ENCODE measurements around the gene FOXE1. TPM values are rescaled to one million over a fixed set of nuclear protein-coding genes. Genes with fewer than 3 reads are reported as not detected.

Gene FOXE1
- total and polyA plus RNA-seq, 2 donors (not counting 1 experiment from before 2014, with no cell fraction given) = 2.0 TPM; not detected in 1

DNA sequence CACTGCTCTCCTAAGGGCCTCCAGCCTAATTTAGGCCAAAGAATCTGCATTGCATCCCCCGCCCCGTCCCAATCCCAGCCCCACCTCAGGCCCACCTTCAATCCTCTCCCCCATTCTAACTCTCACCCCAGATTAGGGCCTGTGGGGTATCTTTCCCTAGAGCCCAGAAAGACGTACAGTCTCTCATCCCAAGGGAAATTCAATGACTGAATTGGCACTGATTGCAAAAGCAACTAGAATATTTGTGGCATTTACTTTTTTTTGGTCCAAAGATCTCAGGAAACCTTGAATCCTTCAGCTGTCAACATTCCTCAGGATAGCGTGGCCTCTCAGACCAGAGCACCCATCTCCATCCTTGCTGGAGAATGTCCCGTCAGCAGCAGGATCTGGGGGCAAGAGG is 38.7 kb downstream of the FOXE1 start:
- Histone ChIP-seq H3K4me2 (ENCODE audit: extremely low read depth, insufficient read depth, low read length) (no peak overlapping the region), H3K9ac (ENCODE audit: insufficient read depth, low read length) (no peak overlapping the region), H4K20me1 (ENCODE audit: control insufficient read depth, extremely low read depth, insufficient read depth, low read length) (no peaks in the 10 kb centered on the region), H3K4me3 (replicated peaks in 1 of 4; ENCODE audit: control extremely low read depth in 1 of 4, insufficient read depth in 1 of 4, low read depth in 3 of 4, low read length in 4 of 4) (no peak overlapping the region), H3K4me1 (ENCODE audit: control insufficient read depth, extremely low read depth, insufficient read depth, low read length) (no peaks in the 10 kb centered on the region), H3K27ac (ENCODE audit: insufficient read depth, low read length) (no peak overlapping the region), H3K27me3 (ENCODE audit: control insufficient read depth, insufficient read depth, low read length) (no peaks in the 10 kb centered on the region), H3K9me3 (ENCODE audit: control insufficient read depth, insufficient read depth, low read depth, low read length) (no peaks in the 10 kb centered on the region), H2AFZ (ENCODE audit: low read length) (no peak overlapping the region), H3K79me2 (ENCODE audit: control insufficient read depth, insufficient read depth, low read length) (no peaks in the 10 kb centered on the region), H3K36me3 (ENCODE audit: control insufficient read depth, insufficient read depth, low read length) (no peaks in the 10 kb centered on the region)
- TF ChIP-seq EZH2 (IDR thresholded peaks at IDR 0.05; ENCODE audit: low read length, missing control alignments) = no peak
- TF ChIP-seq, protein P1, sequence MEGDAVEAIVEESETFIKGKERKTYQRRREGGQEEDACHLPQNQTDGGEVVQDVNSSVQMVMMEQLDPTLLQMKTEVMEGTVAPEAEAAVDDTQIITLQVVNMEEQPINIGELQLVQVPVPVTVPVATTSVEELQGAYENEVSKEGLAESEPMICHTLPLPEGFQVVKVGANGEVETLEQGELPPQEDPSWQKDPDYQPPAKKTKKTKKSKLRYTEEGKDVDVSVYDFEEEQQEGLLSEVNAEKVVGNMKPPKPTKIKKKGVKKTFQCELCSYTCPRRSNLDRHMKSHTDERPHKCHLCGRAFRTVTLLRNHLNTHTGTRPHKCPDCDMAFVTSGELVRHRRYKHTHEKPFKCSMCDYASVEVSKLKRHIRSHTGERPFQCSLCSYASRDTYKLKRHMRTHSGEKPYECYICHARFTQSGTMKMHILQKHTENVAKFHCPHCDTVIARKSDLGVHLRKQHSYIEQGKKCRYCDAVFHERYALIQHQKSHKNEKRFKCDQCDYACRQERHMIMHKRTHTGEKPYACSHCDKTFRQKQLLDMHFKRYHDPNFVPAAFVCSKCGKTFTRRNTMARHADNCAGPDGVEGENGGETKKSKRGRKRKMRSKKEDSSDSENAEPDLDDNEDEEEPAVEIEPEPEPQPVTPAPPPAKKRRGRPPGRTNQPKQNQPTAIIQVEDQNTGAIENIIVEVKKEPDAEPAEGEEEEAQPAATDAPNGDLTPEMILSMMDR (conservative IDR thresholded peaks at IDR 0.05 in 1 of 2, IDR thresholded peaks at IDR 0.05 in 1 of 2; ENCODE audit: low read depth in 1 of 2, low read length in 2 of 2) = no peak
- DNase-seq (ENCODE audit: low read depth in 2 of 2) = no peak

DNA sequence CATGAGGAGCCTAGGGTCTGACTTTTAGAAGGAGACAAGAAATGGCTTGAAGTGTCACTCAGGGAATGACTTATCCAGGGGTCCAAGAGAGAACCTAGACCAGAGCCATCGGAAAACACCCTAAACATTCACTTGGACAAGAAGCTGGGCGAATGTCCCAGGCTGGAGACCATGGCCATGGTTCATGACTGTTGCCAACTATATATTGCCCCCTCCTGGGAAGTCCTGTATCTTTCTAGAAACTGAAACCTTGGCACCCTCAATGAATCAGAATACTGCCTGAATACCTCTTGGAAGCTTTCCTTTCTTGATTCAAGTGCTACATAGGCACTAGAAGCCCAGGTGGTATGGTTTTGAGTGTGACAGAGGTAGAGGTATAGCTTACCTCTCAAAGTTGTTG is 39.4 kb downstream of the FOXE1 start:
- TF ChIP-seq, protein P1 (conservative IDR thresholded peaks at IDR 0.05 in 1 of 2, IDR thresholded peaks at IDR 0.05 in 1 of 2; ENCODE audit: low read depth in 1 of 2, low read length in 2 of 2) = no peak
- TF ChIP-seq EZH2 (IDR thresholded peaks at IDR 0.05; ENCODE audit: low read length, missing control alignments) = no peak
- no peak overlapping the region for H3K27ac ChIP-seq (ENCODE audit: insufficient read depth, low read length)
- H3K27me3 ChIP-seq (ENCODE audit: control insufficient read depth, insufficient read depth, low read length) = no peaks in the 10 kb centered on the region
- no peak overlapping the region for H3K4me2 ChIP-seq (ENCODE audit: extremely low read depth, insufficient read depth, low read length)
- H3K9me3 ChIP-seq (ENCODE audit: control insufficient read depth, insufficient read depth, low read depth, low read length) = no peaks in the 10 kb centered on the region
- DNase-seq (ENCODE audit: low read depth in 2 of 2) = no peak
- H3K36me3 ChIP-seq (ENCODE audit: control insufficient read depth, insufficient read depth, low read length) = no peaks in the 10 kb centered on the region
- H3K4me1 ChIP-seq (ENCODE audit: control insufficient read depth, extremely low read depth, insufficient read depth, low read length) = no peaks in the 10 kb centered on the region
- no peak overlapping the region for H3K9ac ChIP-seq (ENCODE audit: insufficient read depth, low read length)
- no peaks in the 10 kb centered on the region for H3K79me2 ChIP-seq (ENCODE audit: control insufficient read depth, insufficient read depth, low read length)
- no peak overlapping the region for H2AFZ ChIP-seq (ENCODE audit: low read length)
- H3K4me3 ChIP-seq (replicated peaks in 1 of 4; ENCODE audit: control extremely low read depth in 1 of 4, insufficient read depth in 1 of 4, low read depth in 3 of 4, low read length in 4 of 4) = no peak overlapping the region
- H4K20me1 ChIP-seq (ENCODE audit: control insufficient read depth, extremely low read depth, insufficient read depth, low read length) = no peaks in the 10 kb centered on the region

DNA sequence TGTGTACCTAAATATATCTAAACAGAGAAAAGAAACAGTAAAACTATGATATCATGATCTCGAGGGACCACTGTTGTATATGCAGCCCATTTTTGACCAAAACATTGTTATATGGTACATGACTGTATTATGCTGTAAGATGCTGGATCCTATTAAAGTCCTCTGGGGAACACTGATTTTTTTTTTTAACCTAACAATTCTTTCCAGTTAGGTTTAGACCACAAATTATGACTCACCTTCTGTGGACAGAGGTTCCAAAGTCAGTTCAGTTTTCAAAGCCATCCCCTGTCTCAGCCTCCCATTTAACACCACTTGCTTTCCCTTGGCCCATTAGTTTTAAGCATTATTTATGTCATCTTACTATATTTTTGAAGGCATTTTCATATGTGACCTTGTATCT is 42.2 kb downstream of the FOXE1 start:
- Histone ChIP-seq H3K9me3 (ENCODE audit: control insufficient read depth, insufficient read depth, low read depth, low read length) (no peaks in the 10 kb centered on the region), H3K9ac (ENCODE audit: insufficient read depth, low read length) (no peak overlapping the region), H3K79me2 (ENCODE audit: control insufficient read depth, insufficient read depth, low read length) (no peaks in the 10 kb centered on the region), H3K27me3 (ENCODE audit: control insufficient read depth, insufficient read depth, low read length) (no peaks in the 10 kb centered on the region), H2AFZ (ENCODE audit: low read length) (no peak overlapping the region), H4K20me1 (ENCODE audit: control insufficient read depth, extremely low read depth, insufficient read depth, low read length) (no peaks in the 10 kb centered on the region), H3K27ac (ENCODE audit: insufficient read depth, low read length) (no peak overlapping the region), H3K36me3 (ENCODE audit: control insufficient read depth, insufficient read depth, low read length) (no peaks in the 10 kb centered on the region), H3K4me1 (ENCODE audit: control insufficient read depth, extremely low read depth, insufficient read depth, low read length) (peaks cover 2% of the 10 kb centered on the region), H3K4me2 (ENCODE audit: extremely low read depth, insufficient read depth, low read length) (no peak overlapping the region), H3K4me3 (replicated peaks in 1 of 4; ENCODE audit: control extremely low read depth in 1 of 4, insufficient read depth in 1 of 4, low read depth in 3 of 4, low read length in 4 of 4) (no peak overlapping the region)
- TF ChIP-seq, protein P1 (conservative IDR thresholded peaks at IDR 0.05 in 1 of 2, IDR thresholded peaks at IDR 0.05 in 1 of 2; ENCODE audit: low read depth in 1 of 2, low read length in 2 of 2) = no peak
- no peak for TF ChIP-seq EZH2 (IDR thresholded peaks at IDR 0.05; ENCODE audit: low read length, missing control alignments)
- no peak for DNase-seq (ENCODE audit: low read depth in 2 of 2)

Data from fibroblast of lung (primary cell).